ENCODE measurements around the gene HTR4.

Gene HTR4

GRCh38 chr5:148660346-148660660, 6.0 kb upstream of the HTR4 start:
- no peak for DNase-seq

GRCh38 chr5:148659641-148660345, 5.5 kb upstream of the HTR4 start:
- DNase-seq = no peak

- DNase-seq = no peak
Measured at GRCh38 chr5:148653291-148653835, 964 bp downstream of the HTR4 start.

GRCh38 chr5:148651528-148651927, 2.8 kb downstream of the HTR4 start:
- DNase-seq = no peak

DNA sequence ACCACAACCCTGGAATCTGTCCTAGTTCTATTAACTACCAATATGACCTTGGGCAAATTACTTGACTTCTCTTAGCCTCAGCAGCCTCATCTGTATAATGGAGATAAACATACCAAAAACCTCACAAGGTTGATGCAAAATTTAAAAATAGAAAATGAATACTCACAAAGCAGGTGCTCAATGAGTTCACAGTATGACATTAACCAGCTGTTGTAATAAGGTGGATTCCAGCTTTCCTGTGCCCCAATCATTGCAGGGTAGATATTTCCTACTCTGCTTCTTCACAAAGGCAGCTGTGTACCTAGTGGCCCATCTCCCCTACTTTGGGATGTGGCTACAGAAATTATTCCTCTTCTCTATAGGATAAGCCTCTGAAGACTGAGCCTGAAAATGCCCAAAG, 8.8 kb downstream of the HTR4 start:
- no peak for DNase-seq

- no peak for DNase-seq
Measured at GRCh38 chr5:148641735-148642134, 12.6 kb downstream of the HTR4 start.

DNA sequence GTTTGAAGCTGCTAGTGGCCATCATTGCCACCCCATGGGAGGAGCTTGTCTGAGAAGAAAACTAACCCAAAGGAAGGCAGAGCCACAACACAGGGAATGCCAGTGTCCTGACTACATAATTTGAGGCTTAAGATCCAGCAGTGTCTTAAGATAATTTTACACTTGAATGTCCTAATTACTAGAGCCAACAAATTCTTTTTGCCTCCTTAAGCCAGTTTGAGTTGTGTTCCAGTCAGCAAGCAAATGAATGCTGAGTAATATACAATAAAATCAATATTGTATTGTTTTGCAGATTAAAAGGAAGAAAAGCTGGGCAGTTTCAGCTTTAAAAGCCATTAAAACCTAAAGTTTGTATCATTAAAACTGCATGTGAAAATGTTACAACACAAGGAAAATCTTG, 13.9 kb downstream of the HTR4 start:
- no peak for DNase-seq

DNA sequence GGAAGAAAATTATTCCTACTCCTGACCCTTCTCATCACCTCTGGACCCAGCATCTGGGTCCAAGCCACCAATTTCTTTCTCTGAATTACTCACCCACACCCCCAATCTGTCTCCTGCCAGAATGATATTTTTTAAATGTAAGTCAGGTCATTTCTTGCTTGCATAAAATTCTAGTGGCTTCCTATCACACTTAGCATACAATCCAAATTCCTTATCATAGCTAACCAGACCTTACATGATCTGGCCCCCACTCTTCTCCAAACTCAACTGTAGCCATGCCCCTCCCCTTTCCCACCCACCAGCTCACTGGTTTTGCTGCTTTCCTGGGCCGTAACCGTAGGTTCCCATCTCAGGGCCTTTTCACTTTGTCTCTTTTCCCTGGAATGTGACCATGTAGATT, 15.2 kb downstream of the HTR4 start:
- no peak for DNase-seq

GRCh38 chr5:148636353-148636752, 18.0 kb downstream of the HTR4 start:
- DNase-seq = no peak

DNA sequence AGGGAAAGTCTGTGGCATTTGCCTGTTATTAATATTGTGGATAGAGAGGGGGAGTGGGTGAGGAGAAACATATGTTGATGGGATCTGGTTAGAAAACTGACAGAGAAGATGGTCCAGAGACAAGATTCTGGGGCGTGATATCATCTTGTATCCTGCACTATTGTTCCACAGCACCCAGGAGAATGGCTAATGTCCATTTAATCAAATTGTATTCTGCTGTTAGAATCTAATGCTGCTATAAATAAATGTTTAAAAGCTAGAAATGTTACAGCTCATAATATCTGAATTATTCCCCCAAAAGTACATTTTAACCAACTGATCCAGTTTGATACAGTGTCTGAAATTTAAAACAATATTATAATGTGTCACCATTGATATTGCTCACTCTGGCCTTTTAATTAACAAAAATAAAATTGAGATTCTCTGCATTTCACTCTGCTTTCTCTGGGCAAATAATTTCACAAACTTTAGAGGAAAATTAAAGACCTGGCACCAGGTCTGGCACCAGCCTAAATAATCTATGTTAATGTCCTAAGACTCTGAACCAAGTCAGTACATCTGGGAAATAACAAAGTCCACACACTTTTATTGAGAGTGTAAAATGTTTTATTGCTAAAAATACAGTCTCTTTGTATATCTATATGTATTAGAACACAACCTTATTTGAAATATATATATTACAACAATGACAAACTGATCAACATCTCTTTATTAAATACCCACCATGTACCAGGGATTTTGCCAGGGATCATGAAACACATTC, 18.8 kb downstream of the HTR4 start:
- no peak for DNase-seq

GRCh38 chr5:148633067-148633377, 21.3 kb downstream of the HTR4 start:
- DNase-seq = no peak

GRCh38 chr5:148632255-148633066, 21.9 kb downstream of the HTR4 start:
- no peak for DNase-seq

- DNase-seq = no peak
Measured at GRCh38 chr5:148626986-148627385, 27.3 kb downstream of the HTR4 start.

- DNase-seq = no peak
Measured at GRCh38 chr5:148626081-148626613, 28.2 kb downstream of the HTR4 start.

GRCh38 chr5:148625250-148625649, 29.1 kb downstream of the HTR4 start:
- DNase-seq = no peak

GRCh38 chr5:148623741-148624140, 30.6 kb downstream of the HTR4 start:
- no peak for DNase-seq

GRCh38 chr5:148623101-148623500, 31.2 kb downstream of the HTR4 start:
- no peak for DNase-seq

DNA sequence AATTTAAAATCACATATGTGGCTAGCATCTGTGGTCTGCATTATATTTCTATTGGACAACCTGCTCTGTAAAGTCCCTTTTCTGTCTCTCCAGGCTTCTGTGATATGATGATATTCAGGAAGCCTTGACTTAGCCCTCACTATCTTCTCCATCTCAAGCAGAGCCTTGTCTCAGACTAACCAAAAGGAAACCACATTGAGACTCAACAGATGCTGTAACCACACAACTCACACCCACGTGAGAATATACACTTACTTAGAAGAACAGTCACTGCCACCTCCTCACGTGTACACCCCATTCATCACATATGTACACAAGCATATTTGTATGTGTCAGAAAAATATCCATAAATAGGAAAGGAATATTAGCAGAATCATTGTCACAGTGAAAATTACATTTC, 33.6 kb downstream of the HTR4 start:
- no peak for DNase-seq

DNA sequence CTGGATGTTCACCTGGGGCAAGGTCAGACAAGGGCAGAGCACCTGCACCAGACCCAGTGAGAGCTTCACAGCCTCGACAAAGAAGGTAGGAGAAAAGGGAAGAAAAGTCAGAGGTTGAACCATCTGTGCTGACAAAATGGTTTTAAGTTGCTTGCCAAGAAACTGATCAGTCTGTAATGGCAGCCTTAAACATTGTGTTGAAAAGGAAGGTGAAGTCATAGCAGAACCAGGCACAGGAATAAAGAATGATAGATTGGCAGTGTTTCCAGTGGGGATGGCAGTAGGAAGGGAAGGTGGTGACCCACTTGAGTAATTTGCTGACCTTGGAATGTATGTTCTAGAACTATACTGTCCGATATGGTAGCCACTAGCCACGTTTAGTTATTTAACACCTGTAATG, 34.2 kb downstream of the HTR4 start:
- DNase-seq = no peak

DNA sequence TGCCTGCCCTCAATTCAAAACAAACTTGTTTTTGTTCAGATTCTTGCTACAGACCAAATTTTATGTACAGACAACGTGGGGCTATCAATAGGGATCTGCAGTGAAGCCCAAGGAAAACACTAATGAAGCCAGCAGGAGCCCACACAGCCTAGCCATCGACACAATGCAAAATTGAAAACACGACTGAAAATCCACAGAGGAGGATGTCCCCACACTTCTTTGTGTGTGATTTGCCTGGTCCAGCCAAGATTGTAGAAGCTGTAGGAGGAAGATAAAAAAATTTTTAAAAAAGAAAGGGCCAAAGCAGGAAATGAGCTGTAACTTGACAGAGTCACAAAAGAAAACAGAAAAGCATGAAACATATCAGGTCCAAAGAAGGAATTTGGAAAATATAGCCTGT, 34.8 kb downstream of the HTR4 start:
- no peak for DNase-seq

DNA sequence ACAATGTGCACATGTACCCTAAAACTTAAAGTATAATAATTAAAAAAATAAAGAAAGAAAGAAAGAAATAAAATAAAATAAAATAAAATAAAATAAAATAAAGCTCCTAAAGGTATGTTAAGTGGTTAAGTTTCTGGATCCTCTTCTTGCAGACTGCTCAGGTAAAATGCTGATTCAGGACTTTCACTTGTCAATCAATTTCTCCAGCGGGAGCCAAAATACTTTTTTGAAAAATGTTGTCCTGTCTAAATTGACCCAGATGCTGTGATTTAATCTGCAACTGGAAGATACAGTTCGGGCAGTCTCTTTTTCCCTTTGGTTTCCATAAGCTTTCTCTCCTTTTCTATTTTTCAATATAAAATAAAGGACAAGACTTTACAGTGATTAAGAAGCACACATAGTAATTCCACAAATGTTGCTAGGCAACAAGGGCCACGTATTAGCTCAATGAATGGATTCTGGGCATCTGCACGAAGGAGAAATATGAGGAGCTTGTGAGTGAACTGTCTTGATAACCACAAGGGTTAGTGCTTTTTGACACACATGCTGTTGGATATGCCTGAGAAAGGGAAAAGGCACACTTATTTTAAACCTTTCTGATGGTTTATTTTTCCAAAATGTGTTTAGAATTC, 38.6 kb downstream of the HTR4 start:
- no peak for DNase-seq

DNA sequence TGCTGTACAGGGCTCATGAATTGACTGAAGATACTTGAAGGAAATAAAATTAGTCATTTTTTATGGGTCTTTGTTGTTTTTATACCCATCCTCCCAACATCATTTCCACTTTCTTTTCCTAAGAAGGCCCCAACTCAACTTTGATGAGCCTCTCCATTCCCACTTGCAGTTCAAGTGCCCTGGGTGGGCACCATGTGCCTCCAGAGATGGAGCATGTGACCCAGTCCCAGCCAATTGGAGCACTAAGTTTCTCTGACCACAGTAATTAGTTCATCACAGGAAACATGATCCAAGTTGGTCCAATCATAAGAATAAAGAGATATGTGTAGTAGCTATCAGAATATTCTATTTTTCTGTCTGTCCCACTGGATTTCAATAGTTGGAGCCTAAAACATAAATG, 46.9 kb downstream of the HTR4 start:
- DNase-seq = no peak

DNA sequence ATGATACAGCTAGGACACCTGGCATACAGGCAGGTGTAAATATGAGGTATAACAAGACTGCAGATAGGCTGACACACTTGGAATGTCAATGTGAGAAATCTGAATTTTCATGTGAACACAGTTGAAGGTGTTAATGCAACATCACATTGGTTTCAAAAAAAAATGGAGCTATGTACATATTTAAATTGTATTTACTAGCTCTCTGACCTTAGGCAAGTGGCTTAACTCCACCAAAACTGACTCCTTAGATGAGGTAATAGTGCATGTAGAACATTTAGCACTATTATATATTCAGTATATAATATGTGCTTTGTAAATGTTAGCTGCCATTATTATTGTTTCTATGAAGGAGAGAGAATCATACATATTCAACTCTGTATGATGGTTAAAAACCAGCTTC, 48.0 kb downstream of the HTR4 start:
- no peak for DNase-seq
